PFSK-1 (cell line): ENCODE measurements around the gene MTUS2.

Source experiments
- POLR2AphosphoS5 ChIP-seq: IDR thresholded peaks from 2 replicates; pipeline ENCODE4 v1.6.1; 2012; ENCODE audit warnings: low read depth, mild to moderate bottlenecking, control low read depth, low read length, moderate library complexity
- TAF1 ChIP-seq: IDR thresholded peaks from 2 replicates; pipeline ENCODE4 v1.6.1; 2012; ENCODE audit warnings: low read length, control low read depth, borderline replicate concordance; ENCODE audit not compliant: insufficient read depth
- TF ChIP-seq, protein P1 (sequence below), 2 experiments: IDR thresholded peaks; 2 replicates each; pipeline versions ENCODE4 v1.6.1 to v1.8.0; 2011 to 2012; ENCODE audit warnings: low read depth in 2 of 2, low read length in 2 of 2, control low read depth in 1 of 2, inconsistent platforms in 1 of 2, mild to moderate bottlenecking in 1 of 2, moderate library complexity in 1 of 2; ENCODE audit not compliant: insufficient read depth in 1 of 2

DNA sequence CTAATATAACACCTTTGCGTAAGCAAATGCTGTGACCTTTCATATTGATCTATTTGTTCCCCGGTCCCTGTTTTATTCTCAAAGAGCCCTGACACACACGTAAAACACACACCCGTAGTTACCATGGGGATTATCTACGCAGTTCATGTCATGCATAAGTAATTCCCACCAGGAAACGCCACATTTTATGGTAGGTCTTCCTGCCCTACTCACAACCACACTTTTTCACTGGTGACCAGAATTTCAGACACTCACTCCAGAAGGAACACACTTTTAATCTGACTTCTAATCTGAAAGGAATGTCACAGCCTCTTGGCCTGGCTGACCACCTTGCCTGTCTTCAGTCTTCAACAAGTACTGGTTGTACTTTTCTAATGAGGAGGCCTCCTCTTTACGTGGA lies 728.6 kb downstream of the MTUS2 start:
- TF ChIP-seq POLR2AphosphoS5 (no peak), TAF1 (no peak)
- TF ChIP-seq, protein P1, sequence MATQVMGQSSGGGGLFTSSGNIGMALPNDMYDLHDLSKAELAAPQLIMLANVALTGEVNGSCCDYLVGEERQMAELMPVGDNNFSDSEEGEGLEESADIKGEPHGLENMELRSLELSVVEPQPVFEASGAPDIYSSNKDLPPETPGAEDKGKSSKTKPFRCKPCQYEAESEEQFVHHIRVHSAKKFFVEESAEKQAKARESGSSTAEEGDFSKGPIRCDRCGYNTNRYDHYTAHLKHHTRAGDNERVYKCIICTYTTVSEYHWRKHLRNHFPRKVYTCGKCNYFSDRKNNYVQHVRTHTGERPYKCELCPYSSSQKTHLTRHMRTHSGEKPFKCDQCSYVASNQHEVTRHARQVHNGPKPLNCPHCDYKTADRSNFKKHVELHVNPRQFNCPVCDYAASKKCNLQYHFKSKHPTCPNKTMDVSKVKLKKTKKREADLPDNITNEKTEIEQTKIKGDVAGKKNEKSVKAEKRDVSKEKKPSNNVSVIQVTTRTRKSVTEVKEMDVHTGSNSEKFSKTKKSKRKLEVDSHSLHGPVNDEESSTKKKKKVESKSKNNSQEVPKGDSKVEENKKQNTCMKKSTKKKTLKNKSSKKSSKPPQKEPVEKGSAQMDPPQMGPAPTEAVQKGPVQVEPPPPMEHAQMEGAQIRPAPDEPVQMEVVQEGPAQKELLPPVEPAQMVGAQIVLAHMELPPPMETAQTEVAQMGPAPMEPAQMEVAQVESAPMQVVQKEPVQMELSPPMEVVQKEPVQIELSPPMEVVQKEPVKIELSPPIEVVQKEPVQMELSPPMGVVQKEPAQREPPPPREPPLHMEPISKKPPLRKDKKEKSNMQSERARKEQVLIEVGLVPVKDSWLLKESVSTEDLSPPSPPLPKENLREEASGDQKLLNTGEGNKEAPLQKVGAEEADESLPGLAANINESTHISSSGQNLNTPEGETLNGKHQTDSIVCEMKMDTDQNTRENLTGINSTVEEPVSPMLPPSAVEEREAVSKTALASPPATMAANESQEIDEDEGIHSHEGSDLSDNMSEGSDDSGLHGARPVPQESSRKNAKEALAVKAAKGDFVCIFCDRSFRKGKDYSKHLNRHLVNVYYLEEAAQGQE (IDR thresholded peaks at IDR 0.05; ENCODE audit: insufficient read depth in 1 of 2, low read depth in 2 of 2, low read length in 2 of 2) = no peak
